ENCODE measurements around the gene ENOSF1. TPM values are rescaled to one million over a fixed set of nuclear protein-coding genes. Genes with fewer than 3 reads are reported as not detected.
A peak's percentile ranks its signal among the peaks of the same experiment; 100 is the strongest.

ENOSF1 gene
- total and polyA plus RNA-seq, 2 of the 13 experiments (the other 11 are each of a cell fraction or from before 2014, with no cell fraction given), result 37.6 to 40.1 TPM

- TF ChIP-seq CSRNP1 (CRISPR knock-in tag; IDR thresholded peaks at IDR 0.05), result 0 out of 2 replicates have a peak, but pooled peaks have one; percentile 44
- TF ChIP-seq SIN3A (IDR thresholded peaks at IDR 0.05; ENCODE audit: borderline replicate concordance, low read depth, low read length), result peak; percentile 84; the same call in 1 of the 2 replicates
- TF ChIP-seq ZNF577 (CRISPR knock-in tag; IDR thresholded peaks at IDR 0.05; ENCODE audit: borderline replicate concordance, low read depth), result no peak
- TF ChIP-seq SMAD3 (CRISPR knock-in tag; IDR thresholded peaks at IDR 0.05), result no peak
Observed at GRCh38 chr18:658001-658946, 54.2 kb downstream of the ENOSF1 start (continued).

- POLR2A ChIA-PET, result interaction anchor here (0.8 to 2.4 kb wide), 11 partner anchors 8 to 390 kb away, joined by 3 to 23 read pairs (median 5); partner anchors contain the start of genes ENOSF1 and THOC1
- 0% methylated on average over 9 of the region's 79 CpGs for WGBS (ENCODE audit: low lambda C conversion rate)
- Histone ChIP-seq H3K4me1 (ENCODE audit: insufficient read depth, low read length) (peaks cover 55% of the 10 kb centered on the region), H4K20me1 (ENCODE audit: insufficient read depth, low read length) (peaks cover 10% of the 10 kb centered on the region; the same call in 1 of the 2 replicates), H3K79me2 (ENCODE audit: insufficient read depth, low read length) (peaks cover 72% of the 10 kb centered on the region), H3K36me3 (replicated peaks in 1 of 2; ENCODE audit: control insufficient read depth in 1 of 2, insufficient read depth in 2 of 2, low read length in 2 of 2) (peaks cover 11 to 26% of the 10 kb centered on the region in 2 experiments), H3K27ac (ENCODE audit: extremely low read length, insufficient read depth, low read length) (peak within 1 kb of the TSS; percentile 96), H3K4me2 (ENCODE audit: low read depth, low read length) (peak within 1 kb of the TSS; percentile 98), H3K27me3 (ENCODE audit: control insufficient read depth in 1 of 2, insufficient read depth in 2 of 2, low read length in 2 of 2) (no peaks in the 10 kb centered on the region), H2AFZ (ENCODE audit: low read length) (no peak within 1 kb of the TSS), H3K9ac (ENCODE audit: insufficient read depth, low read depth, low read length) (peak within 1 kb of the TSS; percentile 98), H3K4me3 (replicated peaks in 1 of 3; ENCODE audit: insufficient read depth in 1 of 3, low read depth in 2 of 3, low read length in 3 of 3) (peak within 1 kb of the TSS; percentile 66 to 93 (median 91)), H3K9me3 (ENCODE audit: low read length) (no peaks in the 10 kb centered on the region)
- peak; percentile 66 for ATAC-seq
- intact Hi-C loops (cut with micrococcal nuclease; ENCODE audit: unreplicated experiment), result loop anchor here (5.0 to 10.0 kb wide), 2 partner anchors 35 to 177 kb away; no protein-coding TSS in a partner anchor
- CTCF ChIA-PET (ENCODE audit: low intra/inter-chr PET ratio, low total read pairs), result no interaction called here
- peak; percentile 55 for DNase-seq (ENCODE audit: low spot score)
- BruUV-seq (replicated peaks), result TSS peak; percentile 60
- in situ Hi-C loops (cut with HindIII; ENCODE audit: extremely low pct_ligation_motif_present, low pct_unique_long_range_greater_than_20kb), result no loop called here
- FAIRE-seq, result peak; percentile 42
- TF ChIP-seq MATR3 (CRISPR knock-in tag; IDR thresholded peaks at IDR 0.05) (no peak), HOMEZ (CRISPR knock-in tag; IDR thresholded peaks at IDR 0.05; ENCODE audit: low read depth) (0 out of 2 replicates have a peak, but pooled peaks have one; percentile 15), PAXIP1 (CRISPR knock-in tag; conservative IDR thresholded peaks at IDR 0.05) (no peak; the same call in 1 of the 2 replicates), ZNF567 (CRISPR knock-in tag; IDR thresholded peaks at IDR 0.05; ENCODE audit: borderline replicate concordance) (no peak), ZMYM2 (CRISPR knock-in tag; IDR thresholded peaks at IDR 0.05) (no peak), ZNF770 (CRISPR knock-in tag; IDR thresholded peaks at IDR 0.05) (no peak)
Observed at GRCh38 chr18:657311-658000, 55.0 kb downstream of the ENOSF1 start, which contains the start of gene TYMS. Gene TYMS, plus strand, starts transcription at chr18:657653. Its CDS starts 90 bp downstream, at chr18:657743.

Data from HepG2 (cell line).